Stimulated activated CD8-positive, alpha-beta memory T cell treated with anti-CD3 and anti-CD28 coated beads, Interleukin-12 subunit alpha, Interleukin-12 subunit beta, amount 100 ng/mL, for 24 hours (primary cell): ENCODE results near the gene COLEC12.

Source experiments
- DNase-seq: peaks from one replicate; pipeline ENCODE4 v3.0.0-alpha.2; 2020; ENCODE audit errors: extremely low read depth

Gene COLEC12

GRCh38 chr18:289026-289425 is 211.5 kb downstream of the COLEC12 start:
- no peak for DNase-seq

- no peak for DNase-seq
Measured at GRCh38 chr18:286515-287310, 213.8 kb downstream of the COLEC12 start.

- no peak for DNase-seq
Measured at GRCh38 chr18:285817-286216, 214.7 kb downstream of the COLEC12 start.

- DNase-seq = no peak
Measured at GRCh38 chr18:275486-275885, 225.0 kb downstream of the COLEC12 start.

- DNase-seq = no peak
Measured at GRCh38 chr18:274313-274712, 226.2 kb downstream of the COLEC12 start.

- no peak for DNase-seq
Measured at GRCh38 chr18:273525-273924, 227.0 kb downstream of the COLEC12 start.

- no peak for DNase-seq
Measured at GRCh38 chr18:272650-273049, 227.9 kb downstream of the COLEC12 start.

GRCh38 chr18:269480-270095 is 230.9 kb downstream of the COLEC12 start:
- DNase-seq = no peak

- DNase-seq = peak; percentile 91
Measured at GRCh38 chr18:267688-268552, 232.6 kb downstream of the COLEC12 start, which contains the start of gene THOC1. Gene THOC1, minus strand, starts transcription at chr18:268047. Its CDS starts 28 bp downstream, at chr18:268019.

- no peak for DNase-seq
Measured at GRCh38 chr18:267380-267687, 233.2 kb downstream of the COLEC12 start.
